HepG2 (cell line): Measurements from ENCODE around the gene SLC25A48. TPM values are rescaled to one million over a fixed set of nuclear protein-coding genes. Genes with fewer than 3 reads are reported as not detected.

ENCODE experiments used
- ATAC-seq: fragments of 200-7000 bp; cut with Tn5 transposase; 3 replicates; pipeline ENCODE4 v1.9.1; 2020; ENCODE audit warnings: mild to moderate bottlenecking, moderate library complexity
- BruUV-seq: library from RNA; stranded (reverse); fragments of 400-500 nt; replicated peaks from 2 replicates; lab custom pipeline; 2021; lab: Mats Ljungman, UMichigan
- CTCF ChIA-PET: fragments of 300-600 bp; formaldehyde crosslinking; extraction: SDS; loops from one replicate; lab custom pipeline; 2021; ENCODE audit warnings: low total read pairs, inconsistent platforms, low intra/inter-chr PET ratio; lab: Yijun Ruan, JAX
- POLR2A ChIA-PET: fragments of 350-600 bp; sonication (Branson Sonifier 250); formaldehyde crosslinking; loops from one replicate; lab custom pipeline; 2020; ENCODE audit warnings: antibody characterized with exemption, inconsistent platforms; lab: Yijun Ruan, JAX
- DNase-seq: peaks from one replicate; pipeline ENCODE4 v3.0.0-alpha.2; 2015; ENCODE audit warnings: low spot score
- FAIRE-seq: peaks from 3 replicates; lab custom pipeline; 2011; peaks lifted over from hg19 to GRCh38; lab: Jason Lieb, UNC
- H2AFZ ChIP-seq: one replicate; pipeline ENCODE4 v1.6.1; 2011; ENCODE audit warnings: low read length, inconsistent platforms
- H3K27ac ChIP-seq: fragments of 300-600 bp; 3 replicates; pipeline ENCODE4 v1.8.0; 2011; ENCODE audit warnings: mixed run types, mild to moderate bottlenecking, mixed read lengths, low read length, inconsistent platforms; ENCODE audit not compliant: insufficient read depth; ENCODE audit errors: extremely low read length
- H3K27me3 ChIP-seq, 2 experiments: fragments of 200-600 bp in 1 of 2; 2 replicates in 1 of 2; 3 replicates in 1 of 2; pipeline versions ENCODE4 v1.6.0 to v1.8.0; 2011; ENCODE audit warnings: low read length in 2 of 2, mild to moderate bottlenecking in 2 of 2, moderate library complexity in 2 of 2, inconsistent platforms in 1 of 2; ENCODE audit not compliant: insufficient read depth in 2 of 2, control insufficient read depth in 1 of 2
- H3K36me3 ChIP-seq, 2 experiments: fragments of 200-600 bp in 1 of 2; replicated peaks in 1 of 2; 2 replicates in 1 of 2; 3 replicates in 1 of 2; pipeline versions ENCODE4 v1.5.1 to v1.8.0; 2011; ENCODE audit warnings: low read length in 2 of 2, inconsistent platforms in 1 of 2; ENCODE audit not compliant: insufficient read depth in 2 of 2, control insufficient read depth in 1 of 2
- H3K4me1 ChIP-seq: 2 replicates; pipeline ENCODE4 v1.5.1; 2012; ENCODE audit warnings: low read length, inconsistent platforms; ENCODE audit not compliant: insufficient read depth
- H3K4me2 ChIP-seq: 2 replicates; pipeline ENCODE4 v1.6.0; 2011; ENCODE audit warnings: low read depth, low read length, inconsistent platforms
- H3K4me3 ChIP-seq, 3 experiments: fragments of 200-600 bp in 1 of 3; sonication (generic), shearing (Covaris generic) in 1 of 3; replicated peaks in 1 of 3; 2 replicates each; pipeline ENCODE4 v1.5.1; 2011 to 2016; ENCODE audit warnings: low read length in 3 of 3, inconsistent platforms in 2 of 3, low read depth in 2 of 3, mild to moderate bottlenecking in 2 of 3, control low read depth in 1 of 3, mixed read lengths in 1 of 3; ENCODE audit not compliant: insufficient read depth in 1 of 3
- H3K79me2 ChIP-seq: one replicate; pipeline ENCODE4 v1.6.1; 2011; ENCODE audit warnings: low read length, inconsistent platforms; ENCODE audit not compliant: insufficient read depth
- H3K9ac ChIP-seq: 2 replicates; pipeline ENCODE4 v1.6.0; 2011; ENCODE audit warnings: mild to moderate bottlenecking, low read depth, low read length, inconsistent platforms; ENCODE audit not compliant: insufficient read depth
- H3K9me3 ChIP-seq: 2 replicates; pipeline ENCODE4 v1.5.1; 2012; ENCODE audit warnings: mild to moderate bottlenecking, low read length
- H4K20me1 ChIP-seq: 2 replicates; pipeline ENCODE4 v1.6.0; 2011; ENCODE audit warnings: inconsistent platforms, mild to moderate bottlenecking, low read length, moderate library complexity; ENCODE audit not compliant: insufficient read depth
- ARNT2 ChIP-seq: sonication (generic); formaldehyde crosslinking; IDR thresholded peaks from 2 replicates; pipeline ENCODE4 v1.8.0; 2022; ENCODE audit warnings: mild to moderate bottlenecking, low read depth, missing genetic modification reagents, moderate library complexity
- HDAC6 ChIP-seq: fragments of 200-600 bp; sonication (generic); IDR thresholded peaks from 2 replicates; pipeline ENCODE4 v1.7.0; 2017; ENCODE audit warnings: mild to moderate bottlenecking, antibody characterized with exemption, low read length, low read depth
- KDM1A ChIP-seq: IDR thresholded peaks from 2 replicates; pipeline ENCODE4 v1.6.1; 2016; ENCODE audit warnings: missing compliant biosample characterization
- KLF15 ChIP-seq: sonication (generic); formaldehyde crosslinking; IDR thresholded peaks from 2 replicates; pipeline ENCODE4 v1.8.1; 2023; ENCODE audit warnings: borderline replicate concordance, mild to moderate bottlenecking, inconsistent platforms, missing genetic modification reagents, mixed read lengths
- POLR2G ChIP-seq: fragments of 200-400 bp; formaldehyde crosslinking; IDR thresholded peaks from 2 replicates; pipeline ENCODE4 v1.6.1; 2018; ENCODE audit warnings: mild to moderate bottlenecking, low read depth, low read length, moderate library complexity
- SMAD9 ChIP-seq: sonication (generic); formaldehyde crosslinking; IDR thresholded peaks from 2 replicates; pipeline ENCODE4 v1.5.1; 2020; ENCODE audit warnings: mild to moderate bottlenecking, missing genetic modification reagents
- TMF1 ChIP-seq: sonication (generic); formaldehyde crosslinking; IDR thresholded peaks from 2 replicates; pipeline ENCODE4 v1.8.1; 2022; ENCODE audit warnings: low read depth, missing genetic modification reagents
- ZFP62 ChIP-seq: sonication (generic); formaldehyde crosslinking; IDR thresholded peaks from 2 replicates; pipeline ENCODE4 v1.4.0; 2020; ENCODE audit warnings: missing genetic modification reagents
- ZFP90 ChIP-seq: sonication (generic); formaldehyde crosslinking; IDR thresholded peaks from 2 replicates; pipeline ENCODE4 v1.8.0; 2022; ENCODE audit warnings: missing genetic modification reagents, mild to moderate bottlenecking, inconsistent platforms, borderline replicate concordance
- ZNF180 ChIP-seq: sonication (generic); formaldehyde crosslinking; IDR thresholded peaks from 2 replicates; pipeline ENCODE4 v1.4.0; 2020; ENCODE audit warnings: low read depth, missing genetic modification reagents, borderline replicate concordance
- ZNF614 ChIP-seq: IDR thresholded peaks from 2 replicates; pipeline ENCODE4 v1.6.1; 2018; ENCODE audit warnings: missing biosample characterization, missing genetic modification reagents, inconsistent platforms, borderline replicate concordance
- ZNF75D ChIP-seq: sonication (generic); formaldehyde crosslinking; IDR thresholded peaks from 2 replicates; pipeline ENCODE4 v1.8.1; 2023; ENCODE audit warnings: missing genetic modification reagents, mild to moderate bottlenecking, borderline replicate concordance
- ZNF766 ChIP-seq: sonication (generic); formaldehyde crosslinking; IDR thresholded peaks from 2 replicates; pipeline ENCODE4 v1.5.0; 2020; ENCODE audit warnings: missing genetic modification reagents, borderline replicate concordance
- WGBS: methylation state at CpG from one replicate; pipeline ENCODE4 v1.1.6; 2017; ENCODE audit warnings: low lambda C conversion rate; 5-methylcytosine and 5-hydroxymethylcytosine counted together
- in situ Hi-C: cut with HindIII; loops from 2 replicates; pipeline ENCODE4 v1.10.0; 2017; ENCODE audit warnings: low pct_unique_long_range_greater_than_20kb; ENCODE audit not compliant: extremely low pct_ligation_motif_present
- intact Hi-C: fragments of 100-400 bp; cut with micrococcal nuclease; formaldehyde crosslinking; loops from one replicate; pipeline ENCODE4 v1.10.0; 2022; ENCODE audit not compliant: unreplicated experiment
- polyA plus RNA-seq, 8 experiments: library from polyadenylated mRNA; depleted of rRNA in 3 of 8; stranded (reverse) in 7 of 8; unstranded in 1 of 8; fragments of >200 nt; fragmentation: Illumina TruSeq in 4 of 8; extraction: Trizol in 4 of 8; gene quantifications; 2 replicates each; pipeline versions ENCODE4 v1.2.1 to v1.2.3, GENCODE V29; 2011 to 2016; ENCODE audit warnings: low read depth in 4 of 8, missing spikeins in 1 of 8, mixed read lengths in 1 of 8; ENCODE audit not compliant: insufficient read depth in 1 of 8
- total RNA-seq, 5 experiments: library from RNA; depleted of rRNA; stranded (reverse); fragments of >200 nt; fragmentation: Illumina TruSeq; extraction: Trizol; gene quantifications; 2 replicates each; pipeline ENCODE4 v1.2.3, GENCODE V29; 2016; ENCODE audit warnings: low read depth in 1 of 5
- TF ChIP-seq, protein P1 (sequence below): sonication (generic); formaldehyde crosslinking; conservative IDR thresholded peaks from 2 replicates; pipeline ENCODE4 v1.4.0; 2020; ENCODE audit warnings: missing genetic modification reagents
- TF ChIP-seq, protein P2 (sequence below), 2 experiments: fragments of 450-650 bp in 1 of 2; sonication (generic) in 1 of 2; formaldehyde crosslinking; IDR thresholded peaks; 2 replicates each; pipeline versions ENCODE4 v1.5.0 to v1.8.0; 2020 to 2022; ENCODE audit warnings: mild to moderate bottlenecking in 1 of 2, missing genetic modification reagents in 1 of 2
- TF ChIP-seq, protein P3 (sequence below): IDR thresholded peaks from 2 replicates; pipeline ENCODE4 v1.6.1; 2016
- TF ChIP-seq, protein P4 (sequence below): IDR thresholded peaks from 2 replicates; pipeline ENCODE4 v1.6.1; 2016; ENCODE audit warnings: control low read depth

SLC25A48 gene
- total and polyA plus RNA-seq, 2 of the 13 experiments (the other 11 are each of a cell fraction or from before 2014, with no cell fraction given) = 0.17 to 4.5 TPM

GRCh38 chr5:135930029-135930948, 95.8 kb downstream of the SLC25A48 start:
- Histone ChIP-seq H3K9me3 (no peaks in the 10 kb centered on the region), H3K79me2 (peaks cover 17% of the 10 kb centered on the region), H4K20me1 (no peaks in the 10 kb centered on the region), H2AFZ (no peak overlapping the region), H3K4me3 (peak overlapping the region; percentile 70 to 92 (median 81)), H3K27me3 (peaks cover 0 to 4% of the 10 kb centered on the region in 2 experiments; a peak in 3 of 5 replicates), H3K4me1 (peaks cover 16% of the 10 kb centered on the region), H3K9ac (peak overlapping the region; percentile 74), H3K27ac (peak overlapping the region; percentile 62), H3K4me2 (peak overlapping the region; percentile 87), H3K36me3 (peaks cover 0 to 1% of the 10 kb centered on the region in 2 experiments; a peak in 2 of 5 replicates)
- intact Hi-C loops = loop anchor here (2.0 kb wide), 1 partner anchor 43 kb away; no protein-coding TSS in a partner anchor
- BruUV-seq = no TSS peak
- in situ Hi-C loops = no loop called here
- DNase-seq (peak; percentile 68), FAIRE-seq (no peak), ATAC-seq (peak; percentile 91)
- CTCF ChIA-PET = interaction anchor here (1.4 to 1.6 kb wide), 2 partner anchors 60 to 152 kb away, joined by 5 to 6 read pairs; no protein-coding TSS in a partner anchor
- WGBS = 5% methylated on average over 6 of the region's 99 CpGs
- POLR2A ChIA-PET = interaction anchor here (0.8 kb wide), 1 partner anchor 43 kb away, joined by 3 read pairs; no protein-coding TSS in a partner anchor
- TF ChIP-seq, protein P1, sequence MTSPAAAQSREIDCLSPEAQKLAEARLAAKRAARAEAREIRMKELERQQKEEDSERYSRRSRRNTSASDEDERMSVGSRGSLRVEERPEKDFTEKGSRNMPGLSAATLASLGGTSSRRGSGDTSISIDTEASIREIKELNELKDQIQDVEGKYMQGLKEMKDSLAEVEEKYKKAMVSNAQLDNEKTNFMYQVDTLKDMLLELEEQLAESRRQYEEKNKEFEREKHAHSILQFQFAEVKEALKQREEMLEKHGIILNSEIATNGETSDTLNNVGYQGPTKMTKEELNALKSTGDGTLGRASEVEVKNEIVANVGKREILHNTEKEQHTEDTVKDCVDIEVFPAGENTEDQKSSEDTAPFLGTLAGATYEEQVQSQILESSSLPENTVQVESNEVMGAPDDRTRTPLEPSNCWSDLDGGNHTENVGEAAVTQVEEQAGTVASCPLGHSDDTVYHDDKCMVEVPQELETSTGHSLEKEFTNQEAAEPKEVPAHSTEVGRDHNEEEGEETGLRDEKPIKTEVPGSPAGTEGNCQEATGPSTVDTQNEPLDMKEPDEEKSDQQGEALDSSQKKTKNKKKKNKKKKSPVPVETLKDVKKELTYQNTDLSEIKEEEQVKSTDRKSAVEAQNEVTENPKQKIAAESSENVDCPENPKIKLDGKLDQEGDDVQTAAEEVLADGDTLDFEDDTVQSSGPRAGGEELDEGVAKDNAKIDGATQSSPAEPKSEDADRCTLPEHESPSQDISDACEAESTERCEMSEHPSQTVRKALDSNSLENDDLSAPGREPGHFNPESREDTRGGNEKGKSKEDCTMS (CRISPR knock-in tag) = no peak
- TF ChIP-seq ARNT2 (CRISPR knock-in tag) = 0 out of 2 replicates have a peak, but pooled peaks have one; percentile 44
- 0 out of 2 replicates have a peak, but pooled peaks have one; percentile 32 for TF ChIP-seq ZFP90 (CRISPR knock-in tag)
- no peak for TF ChIP-seq KDM1A
- 0 out of 2 replicates have a peak, but pooled peaks have one; percentile 45 for TF ChIP-seq ZNF614 (CRISPR knock-in tag)
- no peak for TF ChIP-seq HDAC6
- TF ChIP-seq, protein P2, sequence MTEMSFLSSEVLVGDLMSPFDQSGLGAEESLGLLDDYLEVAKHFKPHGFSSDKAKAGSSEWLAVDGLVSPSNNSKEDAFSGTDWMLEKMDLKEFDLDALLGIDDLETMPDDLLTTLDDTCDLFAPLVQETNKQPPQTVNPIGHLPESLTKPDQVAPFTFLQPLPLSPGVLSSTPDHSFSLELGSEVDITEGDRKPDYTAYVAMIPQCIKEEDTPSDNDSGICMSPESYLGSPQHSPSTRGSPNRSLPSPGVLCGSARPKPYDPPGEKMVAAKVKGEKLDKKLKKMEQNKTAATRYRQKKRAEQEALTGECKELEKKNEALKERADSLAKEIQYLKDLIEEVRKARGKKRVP (CRISPR knock-in tag; IDR thresholded peaks at IDR 0.05) = peak in 1 of 2 experiments; percentile 26; a peak in 1 of 4 replicates
- TF ChIP-seq, protein P3, sequence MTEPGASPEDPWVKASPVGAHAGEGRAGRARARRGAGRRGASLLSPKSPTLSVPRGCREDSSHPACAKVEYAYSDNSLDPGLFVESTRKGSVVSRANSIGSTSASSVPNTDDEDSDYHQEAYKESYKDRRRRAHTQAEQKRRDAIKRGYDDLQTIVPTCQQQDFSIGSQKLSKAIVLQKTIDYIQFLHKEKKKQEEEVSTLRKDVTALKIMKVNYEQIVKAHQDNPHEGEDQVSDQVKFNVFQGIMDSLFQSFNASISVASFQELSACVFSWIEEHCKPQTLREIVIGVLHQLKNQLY (CRISPR knock-in tag) = no peak
- TF ChIP-seq, protein P4, sequence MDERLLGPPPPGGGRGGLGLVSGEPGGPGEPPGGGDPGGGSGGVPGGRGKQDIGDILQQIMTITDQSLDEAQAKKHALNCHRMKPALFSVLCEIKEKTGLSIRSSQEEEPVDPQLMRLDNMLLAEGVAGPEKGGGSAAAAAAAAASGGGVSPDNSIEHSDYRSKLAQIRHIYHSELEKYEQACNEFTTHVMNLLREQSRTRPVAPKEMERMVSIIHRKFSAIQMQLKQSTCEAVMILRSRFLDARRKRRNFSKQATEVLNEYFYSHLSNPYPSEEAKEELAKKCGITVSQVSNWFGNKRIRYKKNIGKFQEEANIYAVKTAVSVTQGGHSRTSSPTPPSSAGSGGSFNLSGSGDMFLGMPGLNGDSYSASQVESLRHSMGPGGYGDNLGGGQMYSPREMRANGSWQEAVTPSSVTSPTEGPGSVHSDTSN = no peak
- TF ChIP-seq KLF15 = 0 out of 2 replicates have a peak, but pooled peaks have one; percentile 36
- no peak for TF ChIP-seq ZNF766
- peak; percentile 69; the same call in 1 of the 2 replicates for TF ChIP-seq POLR2G
- TF ChIP-seq TMF1 = 0 out of 2 replicates have a peak, but pooled peaks have one; percentile 10
- no peak for TF ChIP-seq ZFP62 (CRISPR knock-in tag)
- TF ChIP-seq ZNF180 = no peak
- no peak for TF ChIP-seq SMAD9 (CRISPR knock-in tag)
- no peak for TF ChIP-seq ZNF75D (CRISPR knock-in tag)
